Smooth muscle cell (in vitro differentiated cells): ENCODE measurements around the gene DOCK7. TPM values are rescaled to one million over a fixed set of nuclear protein-coding genes. Genes with fewer than 3 reads are reported as not detected.

Experiments
- DNase-seq: peaks from one replicate; lab custom pipeline; 2025; ENCODE audit not compliant: unreplicated experiment; lab: John Stamatoyannopoulos, UW
- H2AFZ ChIP-seq: fragments of 200-600 bp; sonication (generic); 2 replicates; pipeline ENCODE4 v1.6.0; 2016; ENCODE audit warnings: antibody characterized with exemption, low read depth, mild to moderate bottlenecking
- H3F3A ChIP-seq: fragments of 200-600 bp; sonication (generic); 2 replicates; pipeline ENCODE4 v1.6.0; 2017; ENCODE audit warnings: antibody characterized with exemption, low read depth
- H3K27ac ChIP-seq: fragments of 200-600 bp; sonication (generic); 2 replicates; pipeline ENCODE4 v1.5.1; 2016; ENCODE audit warnings: low read depth, mild to moderate bottlenecking
- H3K27me3 ChIP-seq: fragments of 200-600 bp; sonication (generic); 2 replicates; pipeline ENCODE4 v1.6.1; 2016; ENCODE audit warnings: low read depth, mild to moderate bottlenecking
- H3K36me3 ChIP-seq: fragments of 200-600 bp; sonication (generic); 2 replicates; pipeline ENCODE4 v1.5.1; 2016; ENCODE audit warnings: low read depth
- H3K4me1 ChIP-seq: fragments of 200-600 bp; sonication (generic); 2 replicates; pipeline ENCODE4 v1.5.1; 2016; ENCODE audit warnings: low read depth
- H3K4me2 ChIP-seq: fragments of 200-600 bp; sonication (generic); 2 replicates; pipeline ENCODE4 v1.6.0; 2016; ENCODE audit warnings: mild to moderate bottlenecking
- H3K4me3 ChIP-seq: fragments of 200-600 bp; sonication (generic); 2 replicates; pipeline ENCODE4 v1.5.1; 2016; ENCODE audit warnings: mild to moderate bottlenecking
- H3K79me2 ChIP-seq: fragments of 200-600 bp; sonication (generic); 2 replicates; pipeline ENCODE4 v1.6.0; 2016; ENCODE audit warnings: low read depth, mild to moderate bottlenecking
- H3K9ac ChIP-seq: fragments of 200-600 bp; sonication (generic); 2 replicates; pipeline ENCODE4 v1.6.0; 2016; ENCODE audit warnings: low read depth
- H3K9me3 ChIP-seq: fragments of 200-600 bp; sonication (generic); replicated peaks from 2 replicates; pipeline ENCODE4 v1.5.1; 2016; ENCODE audit warnings: low read depth
- H4K20me1 ChIP-seq: fragments of 200-600 bp; sonication (generic); 2 replicates; pipeline ENCODE4 v1.6.0; 2016; ENCODE audit warnings: low read depth
- WGBS: methylation state at CpG from one replicate; pipeline ENCODE4 v1.1.7; 2016; ENCODE audit warnings: low lambda C conversion rate; 5-methylcytosine and 5-hydroxymethylcytosine counted together
- polyA plus RNA-seq: library from polyadenylated mRNA; unstranded; fragments of >200 nt; fragmentation: Nextera tagmentation; extraction: Ambion mirVana; gene quantifications from 2 replicates; pipeline ENCODE4 v1.2.1, GENCODE V29; 2016
- total RNA-seq: library from RNA; depleted of rRNA; stranded (reverse); fragments of >200 nt; gene quantifications from 2 replicates; pipeline ENCODE4 v1.2.3, GENCODE V29; 2014
- TF ChIP-seq, protein P1 (sequence below): fragments of 200-600 bp; sonication (generic); IDR thresholded peaks from 2 replicates; pipeline ENCODE4 v1.5.1; 2017; ENCODE audit warnings: borderline replicate concordance, mild to moderate bottlenecking, antibody characterized with exemption; ENCODE audit not compliant: insufficient read depth, poor library complexity, severe bottlenecking

Gene DOCK7
- total and polyA plus RNA-seq, 2 experiments from 2014 or later = 19.6 to 81.3 TPM

DNA sequence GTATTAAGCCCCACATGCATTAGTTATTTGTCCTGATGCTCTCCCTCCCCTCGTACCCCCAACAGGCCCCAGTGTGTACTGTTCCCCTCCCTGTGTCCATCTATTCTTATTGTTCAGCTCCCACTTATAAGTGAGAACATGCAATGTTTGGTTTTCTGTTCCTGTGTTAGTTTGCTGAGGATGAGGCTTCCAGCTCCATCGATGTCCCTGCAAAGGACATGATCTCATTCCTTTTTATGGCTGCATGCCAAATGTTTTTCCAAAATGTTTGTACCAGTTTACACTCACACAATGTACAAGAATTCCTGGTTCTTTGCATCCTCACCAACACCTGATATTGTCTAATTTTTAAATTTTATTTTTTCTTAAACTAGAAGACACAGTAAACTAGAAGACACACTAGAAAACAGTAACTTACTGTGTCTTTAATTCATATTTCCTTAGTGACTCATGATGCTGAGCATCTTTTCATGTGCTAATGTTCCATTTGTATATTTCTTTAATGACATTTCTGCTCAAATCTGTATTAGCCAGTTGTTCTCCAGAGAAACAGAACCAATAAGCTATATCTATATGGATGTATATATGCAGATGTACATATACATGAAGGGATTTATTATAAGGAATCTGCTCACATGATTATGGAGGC lies 270.7 kb downstream of the DOCK7 start:
- Histone ChIP-seq H3K79me2 (no peaks in the 10 kb centered on the region), H2AFZ (no peak overlapping the region), H3K4me3 (no peak overlapping the region), H3K27me3 (no peaks in the 10 kb centered on the region), H3F3A (no peaks in the 10 kb centered on the region), H3K36me3 (no peaks in the 10 kb centered on the region), H3K9me3 (no peaks in the 10 kb centered on the region), H3K27ac (no peak overlapping the region), H4K20me1 (no peaks in the 10 kb centered on the region), H3K9ac (no peak overlapping the region), H3K4me2 (no peak overlapping the region), H3K4me1 (no peaks in the 10 kb centered on the region)
- WGBS = 72% methylated on average over 2 of the region's 2 CpGs
- no peak for DNase-seq
- TF ChIP-seq, protein P1, sequence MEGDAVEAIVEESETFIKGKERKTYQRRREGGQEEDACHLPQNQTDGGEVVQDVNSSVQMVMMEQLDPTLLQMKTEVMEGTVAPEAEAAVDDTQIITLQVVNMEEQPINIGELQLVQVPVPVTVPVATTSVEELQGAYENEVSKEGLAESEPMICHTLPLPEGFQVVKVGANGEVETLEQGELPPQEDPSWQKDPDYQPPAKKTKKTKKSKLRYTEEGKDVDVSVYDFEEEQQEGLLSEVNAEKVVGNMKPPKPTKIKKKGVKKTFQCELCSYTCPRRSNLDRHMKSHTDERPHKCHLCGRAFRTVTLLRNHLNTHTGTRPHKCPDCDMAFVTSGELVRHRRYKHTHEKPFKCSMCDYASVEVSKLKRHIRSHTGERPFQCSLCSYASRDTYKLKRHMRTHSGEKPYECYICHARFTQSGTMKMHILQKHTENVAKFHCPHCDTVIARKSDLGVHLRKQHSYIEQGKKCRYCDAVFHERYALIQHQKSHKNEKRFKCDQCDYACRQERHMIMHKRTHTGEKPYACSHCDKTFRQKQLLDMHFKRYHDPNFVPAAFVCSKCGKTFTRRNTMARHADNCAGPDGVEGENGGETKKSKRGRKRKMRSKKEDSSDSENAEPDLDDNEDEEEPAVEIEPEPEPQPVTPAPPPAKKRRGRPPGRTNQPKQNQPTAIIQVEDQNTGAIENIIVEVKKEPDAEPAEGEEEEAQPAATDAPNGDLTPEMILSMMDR = no peak

DNA sequence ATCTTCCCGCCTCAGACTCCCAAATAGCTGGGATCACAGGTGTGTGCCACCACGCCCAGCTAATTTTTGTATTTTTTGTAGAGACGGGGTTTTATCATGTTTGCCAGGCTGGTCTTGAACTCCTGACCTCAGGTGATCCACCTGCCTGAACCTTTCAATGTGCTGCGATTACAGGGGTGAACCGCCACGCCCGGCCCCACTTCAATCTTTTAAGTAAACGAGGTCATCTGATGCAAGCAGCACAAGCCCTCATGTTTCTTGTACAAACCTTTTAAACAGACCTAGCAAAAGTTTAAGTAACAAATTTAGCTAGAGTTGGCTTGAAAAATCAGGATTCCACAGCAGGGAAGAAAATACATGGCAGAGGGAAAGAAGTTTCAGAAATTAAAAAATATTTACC lies 272.5 kb downstream of the DOCK7 start:
- Histone ChIP-seq H3F3A (no peaks in the 10 kb centered on the region), H4K20me1 (no peaks in the 10 kb centered on the region), H3K79me2 (no peaks in the 10 kb centered on the region), H3K27me3 (no peaks in the 10 kb centered on the region), H3K4me2 (no peak overlapping the region), H3K36me3 (no peaks in the 10 kb centered on the region), H3K4me1 (no peaks in the 10 kb centered on the region), H3K4me3 (no peak overlapping the region), H3K27ac (no peak overlapping the region), H3K9ac (no peak overlapping the region), H2AFZ (no peak overlapping the region), H3K9me3 (no peaks in the 10 kb centered on the region)
- TF ChIP-seq, protein P1 = no peak
- WGBS = 96% methylated on average over 8 of the region's 8 CpGs
- DNase-seq = no peak

DNA sequence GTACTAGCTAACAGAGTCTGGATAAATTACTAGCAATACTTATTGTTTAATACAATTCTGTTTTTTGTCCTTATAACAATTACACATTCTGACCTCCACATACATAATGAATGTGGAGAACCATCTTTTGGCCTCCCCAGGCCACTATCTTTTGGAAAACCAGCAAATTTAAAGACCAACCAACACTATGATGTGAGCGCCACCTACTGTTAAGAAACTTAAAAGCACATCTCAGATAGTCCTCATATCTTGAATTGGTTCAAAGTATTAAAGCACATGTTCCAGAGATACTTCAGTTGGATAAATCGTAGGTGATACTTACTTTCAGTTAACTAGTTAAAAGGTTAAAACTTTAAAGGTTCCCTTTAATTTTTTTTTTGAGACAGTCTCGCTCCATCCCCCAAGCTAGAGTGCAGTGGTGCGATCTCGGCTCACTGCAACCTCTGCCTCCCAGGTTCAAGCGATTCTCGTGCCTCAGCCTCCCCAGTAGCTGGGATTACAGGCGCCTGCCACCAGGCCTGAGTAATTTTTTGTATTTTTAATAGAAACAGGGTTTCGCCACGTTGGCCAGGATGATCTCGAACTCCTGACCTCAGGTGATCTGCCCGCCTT lies 280.7 kb downstream of the DOCK7 start:
- H3F3A ChIP-seq = no peaks in the 10 kb centered on the region
- H3K4me1 ChIP-seq = no peaks in the 10 kb centered on the region
- TF ChIP-seq, protein P1 = peak; percentile 86
- DNase-seq = no peak
- no peak overlapping the region for H3K4me3 ChIP-seq
- H2AFZ ChIP-seq = no peak overlapping the region
- H3K36me3 ChIP-seq = no peaks in the 10 kb centered on the region
- no peaks in the 10 kb centered on the region for H3K27me3 ChIP-seq
- no peak overlapping the region for H3K27ac ChIP-seq
- no peaks in the 10 kb centered on the region for H3K79me2 ChIP-seq
- no peaks in the 10 kb centered on the region for H4K20me1 ChIP-seq
- 67% methylated on average over 12 of the region's 12 CpGs for WGBS
- H3K9ac ChIP-seq = no peak overlapping the region
- no peak overlapping the region for H3K4me2 ChIP-seq
- H3K9me3 ChIP-seq = no peaks in the 10 kb centered on the region

DNA sequence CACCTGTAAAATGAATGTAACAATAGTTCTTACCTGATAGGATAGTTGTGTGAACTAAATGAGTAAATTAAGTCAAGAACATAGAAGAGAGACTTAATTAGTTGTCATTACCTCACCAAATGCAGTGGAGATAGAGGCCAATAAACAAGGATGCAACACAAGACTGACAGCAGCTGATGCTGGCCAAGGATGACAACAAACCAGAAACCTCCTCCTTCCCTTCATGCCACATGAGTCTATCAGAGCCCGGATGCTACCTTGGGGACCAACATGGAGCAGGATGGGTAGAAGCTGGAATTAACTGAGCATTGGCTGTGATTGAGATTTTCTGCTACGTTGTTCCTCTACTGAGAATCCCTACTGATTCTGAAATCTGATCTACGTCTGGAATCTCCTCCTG lies 281.6 kb downstream of the DOCK7 start:
- no peak overlapping the region for H3K4me3 ChIP-seq
- H3K9ac ChIP-seq = no peak overlapping the region
- no peak overlapping the region for H3K4me2 ChIP-seq
- no peaks in the 10 kb centered on the region for H3K36me3 ChIP-seq
- TF ChIP-seq, protein P1 = no peak
- DNase-seq = no peak
- 72% methylated on average over 3 of the region's 3 CpGs for WGBS
- no peaks in the 10 kb centered on the region for H3F3A ChIP-seq
- H3K9me3 ChIP-seq = no peaks in the 10 kb centered on the region
- H2AFZ ChIP-seq = no peak overlapping the region
- H3K79me2 ChIP-seq = no peaks in the 10 kb centered on the region
- no peaks in the 10 kb centered on the region for H4K20me1 ChIP-seq
- no peaks in the 10 kb centered on the region for H3K27me3 ChIP-seq
- no peaks in the 10 kb centered on the region for H3K4me1 ChIP-seq
- no peak overlapping the region for H3K27ac ChIP-seq
